HepG2 (cell line): ENCODE measurements around the gene FKBP10. TPM values are rescaled to one million over a fixed set of nuclear protein-coding genes. Genes with fewer than 3 reads are reported as not detected.
A peak's percentile ranks its signal among the peaks of the same experiment; 100 is the strongest.

Experiments
- BORCS8-MEF2B ChIP-seq: sonication (generic); formaldehyde crosslinking; IDR thresholded peaks from 2 replicates; pipeline ENCODE4 v1.8.0; 2022; ENCODE audit warnings: mild to moderate bottlenecking, missing genetic modification reagents
- CSRNP2 ChIP-seq: sonication (generic); formaldehyde crosslinking; conservative IDR thresholded peaks from 2 replicates; pipeline ENCODE4 v1.8.0; 2022; ENCODE audit warnings: low read depth, missing genetic modification reagents
- FOXA3 ChIP-seq: IDR thresholded peaks from 2 replicates; pipeline ENCODE4 v1.6.1; 2016; ENCODE audit warnings: missing genetic modification reagents, missing compliant biosample characterization
- HOXA5 ChIP-seq: sonication (generic); formaldehyde crosslinking; IDR thresholded peaks from 2 replicates; pipeline ENCODE4 v1.4.0; 2020; ENCODE audit warnings: missing genetic modification reagents
- KDM4B ChIP-seq: sonication (generic); formaldehyde crosslinking; IDR thresholded peaks from 2 replicates; pipeline ENCODE4 v1.4.0; 2020; ENCODE audit warnings: missing genetic modification reagents
- PPARG ChIP-seq: conservative IDR thresholded peaks from 2 replicates; pipeline ENCODE4 v1.6.1; 2016; ENCODE audit warnings: missing biosample characterization, missing genetic modification reagents
- SKI ChIP-seq: fragments of 450-650 bp; IDR thresholded peaks from one replicate; pipeline ENCODE4 v1.6.1; 2018; ENCODE audit warnings: mild to moderate bottlenecking; ENCODE audit not compliant: partially characterized antibody
- SOX13 ChIP-seq, 3 experiments: fragments of 450-650 bp in 1 of 3; sonication (generic) in 1 of 3; formaldehyde crosslinking in 1 of 3; IDR thresholded peaks in 2 of 3; conservative IDR thresholded peaks in 1 of 3; 2 replicates each; pipeline versions ENCODE4 v1.5.0 to v1.6.1; 2016 to 2020; ENCODE audit warnings: antibody characterized with exemption in 1 of 3, mild to moderate bottlenecking in 1 of 3, missing compliant biosample characterization in 1 of 3, missing genetic modification reagents in 1 of 3, moderate library complexity in 1 of 3
- TGIF2 ChIP-seq: IDR thresholded peaks from 2 replicates; pipeline ENCODE4 v1.6.1; 2016; ENCODE audit warnings: control low read depth, missing compliant biosample characterization
- TMF1 ChIP-seq: sonication (generic); formaldehyde crosslinking; IDR thresholded peaks from 2 replicates; pipeline ENCODE4 v1.8.1; 2022; ENCODE audit warnings: low read depth, missing genetic modification reagents
- ZBTB42 ChIP-seq: sonication (generic); formaldehyde crosslinking; IDR thresholded peaks from 2 replicates; pipeline ENCODE4 v1.5.0; 2020; ENCODE audit warnings: mild to moderate bottlenecking, missing genetic modification reagents
- ZBTB43 ChIP-seq: sonication (generic); formaldehyde crosslinking; conservative IDR thresholded peaks from 2 replicates; pipeline ENCODE4 v1.4.0; 2020; ENCODE audit warnings: missing genetic modification reagents
- ZBTB7A ChIP-seq: sonication (generic); formaldehyde crosslinking; IDR thresholded peaks from 2 replicates; pipeline ENCODE4 v1.8.0; 2022; ENCODE audit warnings: mild to moderate bottlenecking, missing genetic modification reagents
- ZFP90 ChIP-seq: sonication (generic); formaldehyde crosslinking; IDR thresholded peaks from 2 replicates; pipeline ENCODE4 v1.8.0; 2022; ENCODE audit warnings: missing genetic modification reagents, mild to moderate bottlenecking, inconsistent platforms, borderline replicate concordance
- ZMYM3 ChIP-seq: sonication (generic); formaldehyde crosslinking; IDR thresholded peaks from 2 replicates; pipeline ENCODE4 v1.5.1; 2020; ENCODE audit warnings: mild to moderate bottlenecking, missing genetic modification reagents
- ZNF124 ChIP-seq: sonication (generic); formaldehyde crosslinking; IDR thresholded peaks from 2 replicates; pipeline ENCODE4 v1.4.0; 2020; ENCODE audit warnings: missing genetic modification reagents
- ZNF20 ChIP-seq: sonication (generic); formaldehyde crosslinking; IDR thresholded peaks from 2 replicates; pipeline ENCODE4 v1.4.0; 2020; ENCODE audit warnings: mild to moderate bottlenecking, moderate library complexity, missing genetic modification reagents
- ZNF274 ChIP-seq: sonication (generic); formaldehyde crosslinking; IDR thresholded peaks from 2 replicates; pipeline ENCODE4 v1.5.1; 2020; ENCODE audit warnings: mild to moderate bottlenecking, missing genetic modification reagents
- ZNF710 ChIP-seq: sonication (generic); formaldehyde crosslinking; IDR thresholded peaks from 2 replicates; pipeline ENCODE4 v1.5.0; 2020; ENCODE audit warnings: mild to moderate bottlenecking, missing genetic modification reagents, borderline replicate concordance
- ZNF780A ChIP-seq: sonication (generic); formaldehyde crosslinking; IDR thresholded peaks from 2 replicates; pipeline ENCODE4 v1.8.0; 2022; ENCODE audit warnings: mild to moderate bottlenecking, missing genetic modification reagents, moderate library complexity
- ZNF782 ChIP-seq: sonication (generic); formaldehyde crosslinking; IDR thresholded peaks from 2 replicates; pipeline ENCODE4 v1.4.0; 2020; ENCODE audit warnings: missing genetic modification reagents, mild to moderate bottlenecking, borderline replicate concordance
- ZNF800 ChIP-seq: sonication (generic); formaldehyde crosslinking; IDR thresholded peaks from 2 replicates; pipeline ENCODE4 v1.4.0; 2020; ENCODE audit warnings: missing genetic modification reagents
- polyA plus RNA-seq, 8 experiments: library from polyadenylated mRNA; depleted of rRNA in 3 of 8; stranded (reverse) in 7 of 8; unstranded in 1 of 8; fragments of >200 nt; fragmentation: Illumina TruSeq in 4 of 8; extraction: Trizol in 4 of 8; gene quantifications; 2 replicates each; pipeline versions ENCODE4 v1.2.1 to v1.2.3, GENCODE V29; 2011 to 2016; ENCODE audit warnings: low read depth in 4 of 8, missing spikeins in 1 of 8, mixed read lengths in 1 of 8; ENCODE audit not compliant: insufficient read depth in 1 of 8
- total RNA-seq, 5 experiments: library from RNA; depleted of rRNA; stranded (reverse); fragments of >200 nt; fragmentation: Illumina TruSeq; extraction: Trizol; gene quantifications; 2 replicates each; pipeline ENCODE4 v1.2.3, GENCODE V29; 2016; ENCODE audit warnings: low read depth in 1 of 5

The FKBP10 gene
- total and polyA plus RNA-seq, 2 of the 13 experiments (the other 11 are each of a cell fraction or from before 2014, with no cell fraction given): 149 to 573 TPM

- TF ChIP-seq ZBTB43 (CRISPR knock-in tag) (peak; percentile 84), ZBTB42 (peak; percentile 79; the same call in 1 of the 2 replicates), ZNF800 (CRISPR knock-in tag) (peak; percentile 88; the same call in 1 of the 2 replicates), ZNF780A (peak; percentile 65; the same call in 1 of the 2 replicates), TGIF2 (CRISPR knock-in tag) (peak; percentile 49; the same call in 1 of the 2 replicates), SKI (peak; percentile 69), ZNF124 (CRISPR knock-in tag) (peak; percentile 59; the same call in 1 of the 2 replicates), ZNF710 (CRISPR knock-in tag) (peak; percentile 90), CSRNP2 (CRISPR knock-in tag) (no peak; the same call in 1 of the 2 replicates), ZNF782 (CRISPR knock-in tag) (peak; percentile 71; the same call in 1 of the 2 replicates), KDM4B (CRISPR knock-in tag) (peak; percentile 32; the same call in 1 of the 2 replicates), TMF1 (CRISPR knock-in tag) (peak; percentile 99), ZMYM3 (CRISPR knock-in tag) (no peak; the same call in 1 of the 2 replicates), PPARG (CRISPR knock-in tag) (0 out of 2 replicates have a peak, but pooled peaks have one; percentile 15), ZNF274 (CRISPR knock-in tag) (peak; percentile 87), HOXA5 (peak; percentile 83; the same call in 1 of the 2 replicates), ZNF20 (peak; percentile 38; the same call in 1 of the 2 replicates), FOXA3 (peak; percentile 31; the same call in 1 of the 2 replicates), SOX13 (IDR thresholded peaks at IDR 0.05) (no peak), SOX13 (CRISPR knock-in tag; conservative IDR thresholded peaks at IDR 0.05 in 1 of 2, IDR thresholded peaks at IDR 0.05 in 1 of 2) (no peak), ZFP90 (peak; percentile 90; the same call in 1 of the 2 replicates), ZBTB7A (CRISPR knock-in tag) (peak; percentile 83), BORCS8-MEF2B (CRISPR knock-in tag) (peak; percentile 86)
These were observed 1.0 kb upstream of the FKBP10 start, which contains the start of gene P3H4 (continued) for GRCh38 chr17:41811549-41812380.
